ENCODE results near the gene RTN4R.

RTN4R gene

DNA sequence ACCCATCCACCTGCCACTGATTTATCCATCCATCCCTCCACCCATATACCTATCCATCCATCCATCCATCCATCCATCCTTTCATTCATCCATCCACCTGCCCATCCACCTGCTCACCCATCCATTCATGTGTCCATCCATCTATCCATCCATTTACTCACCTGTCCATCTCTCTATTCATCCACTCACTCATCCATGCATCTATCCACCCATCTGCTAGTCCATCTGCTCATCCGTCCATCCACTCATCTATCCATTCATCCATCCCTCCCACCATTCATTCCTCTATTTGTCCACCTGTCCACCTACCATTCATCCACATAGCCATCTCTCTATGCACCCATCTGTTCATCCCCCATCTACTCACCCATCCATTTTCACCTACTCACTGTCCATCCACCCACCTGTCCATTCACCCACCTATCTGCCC is 68.7 kb downstream of the RTN4R start:
- H3K9ac ChIP-seq (ENCODE audit: low read length) = no peak overlapping the region
- H2BK120ac ChIP-seq (ENCODE audit: low read depth, low read length) = no peak overlapping the region
- H2BK5ac ChIP-seq (ENCODE audit: low read depth, low read length, poor library complexity, severe bottlenecking) = no peak overlapping the region
- no peak overlapping the region for H3K14ac ChIP-seq (ENCODE audit: low read length in 2 of 2)
- no peak for DNase-seq
- no peaks in the 10 kb centered on the region for H3K9me3 ChIP-seq (ENCODE audit: control insufficient read depth, low read length)
- H2AFZ ChIP-seq (ENCODE audit: low read depth, low read length) = no peak overlapping the region
- H4K91ac ChIP-seq (ENCODE audit: low read length) = no peak overlapping the region
- no peak overlapping the region for H3K23ac ChIP-seq (ENCODE audit: low read length in 2 of 2)
- H3K4me1 ChIP-seq (ENCODE audit: control insufficient read depth, insufficient read depth, low read depth, low read length) = peaks cover 18% of the 10 kb centered on the region
- H3K4me3 ChIP-seq (ENCODE audit: insufficient read depth in 1 of 2, low read depth in 1 of 2, low read length in 2 of 2) = no peak overlapping the region
- H2BK15ac ChIP-seq (ENCODE audit: low read depth, poor library complexity, severe bottlenecking) = no peak overlapping the region
- no peak overlapping the region for H2AK5ac ChIP-seq (ENCODE audit: low read length, severe bottlenecking)
- H3K27me3 ChIP-seq (ENCODE audit: control insufficient read depth in 1 of 2, insufficient read depth in 1 of 2, low read length in 2 of 2) = peaks cover 34 to 60% of the 10 kb centered on the region in 2 experiments
- H3K79me1 ChIP-seq (replicated peaks; ENCODE audit: low read length, poor library complexity, severe bottlenecking) = no peaks in the 10 kb centered on the region
- H3K18ac ChIP-seq (ENCODE audit: low read depth in 1 of 2, low read length in 2 of 2) = no peak overlapping the region
- H3K4ac ChIP-seq (ENCODE audit: low read depth in 1 of 2, low read length in 2 of 2) = no peak overlapping the region
- H3K36me3 ChIP-seq (ENCODE audit: control insufficient read depth in 1 of 2, insufficient read depth in 2 of 2, low read depth in 1 of 2, low read length in 2 of 2) = no peaks in the 10 kb centered on the region
- 86% methylated on average over 1 of the region's 1 CpG for WGBS
- no peak overlapping the region for H3K27ac ChIP-seq (ENCODE audit: low read length, poor library complexity, severe bottlenecking)
- H3K4me2 ChIP-seq (ENCODE audit: low read length, poor library complexity, severe bottlenecking) = no peak overlapping the region
- no peak overlapping the region for H2BK12ac ChIP-seq (ENCODE audit: low read length in 2 of 2)
- no peak overlapping the region for H4K8ac ChIP-seq (ENCODE audit: low read length)

DNA sequence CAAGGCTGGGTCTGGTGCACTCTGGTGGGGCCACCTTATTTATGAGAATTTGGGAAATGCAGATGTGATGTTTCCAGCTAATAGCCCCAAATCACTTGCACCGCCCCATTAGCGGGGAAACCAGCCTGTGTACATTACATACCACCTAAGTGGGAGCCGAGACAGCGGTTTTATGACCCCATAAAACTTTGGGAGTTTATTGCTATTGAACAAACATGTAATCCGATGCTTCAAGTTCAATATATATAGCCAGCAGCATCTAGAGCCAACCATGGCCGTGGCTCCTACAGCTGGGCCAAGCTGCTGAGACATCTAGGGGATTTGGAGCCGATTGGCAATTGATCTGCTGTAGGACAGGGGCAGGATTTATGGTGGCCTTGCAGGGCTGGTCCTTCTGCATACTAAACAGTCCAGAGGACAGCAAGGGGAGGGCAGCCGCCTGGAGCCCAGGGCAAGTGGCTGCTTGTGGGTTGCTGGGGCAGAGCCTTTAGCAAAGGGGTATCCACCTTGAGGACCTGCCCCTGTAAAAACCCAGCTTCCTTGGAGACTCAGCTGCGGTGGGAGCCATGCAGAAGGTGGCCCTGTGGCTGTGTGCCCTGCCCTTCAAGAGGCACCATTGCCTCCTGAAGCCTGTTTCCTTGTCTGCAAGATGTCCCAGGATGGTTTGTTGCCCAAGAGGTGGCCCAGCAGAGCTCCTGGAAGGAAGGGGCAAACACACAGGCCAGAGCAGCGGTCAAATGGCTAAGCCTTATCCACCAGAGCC is 69.4 kb downstream of the RTN4R start:
- H2BK5ac ChIP-seq (ENCODE audit: low read depth, low read length, poor library complexity, severe bottlenecking) = no peak overlapping the region
- no peak overlapping the region for H3K23ac ChIP-seq (ENCODE audit: low read length in 2 of 2)
- H4K91ac ChIP-seq (ENCODE audit: low read length) = no peak overlapping the region
- H4K8ac ChIP-seq (ENCODE audit: low read length) = no peak overlapping the region
- no peaks in the 10 kb centered on the region for H3K9me3 ChIP-seq (ENCODE audit: control insufficient read depth, low read length)
- no peaks in the 10 kb centered on the region for H3K36me3 ChIP-seq (ENCODE audit: control insufficient read depth in 1 of 2, insufficient read depth in 2 of 2, low read depth in 1 of 2, low read length in 2 of 2)
- no peak overlapping the region for H3K4me2 ChIP-seq (ENCODE audit: low read length, poor library complexity, severe bottlenecking)
- no peak overlapping the region for H2BK12ac ChIP-seq (ENCODE audit: low read length in 2 of 2)
- H3K27ac ChIP-seq (ENCODE audit: low read length, poor library complexity, severe bottlenecking) = no peak overlapping the region
- H3K4me3 ChIP-seq (ENCODE audit: insufficient read depth in 1 of 2, low read depth in 1 of 2, low read length in 2 of 2) = no peak overlapping the region
- H3K14ac ChIP-seq (ENCODE audit: low read length in 2 of 2) = no peak overlapping the region
- H3K4me1 ChIP-seq (ENCODE audit: control insufficient read depth, insufficient read depth, low read depth, low read length) = peaks cover 11% of the 10 kb centered on the region
- no peak for DNase-seq
- H2BK15ac ChIP-seq (ENCODE audit: low read depth, poor library complexity, severe bottlenecking) = no peak overlapping the region
- whole genome bisulfite sequencing = 54% methylated on average over 10 of the region's 10 CpGs
- H3K18ac ChIP-seq (ENCODE audit: low read depth in 1 of 2, low read length in 2 of 2) = no peak overlapping the region
- no peak overlapping the region for H2BK120ac ChIP-seq (ENCODE audit: low read depth, low read length)
- H3K4ac ChIP-seq (ENCODE audit: low read depth in 1 of 2, low read length in 2 of 2) = no peak overlapping the region
- no peak overlapping the region for H2AFZ ChIP-seq (ENCODE audit: low read depth, low read length)
- H2AK5ac ChIP-seq (ENCODE audit: low read length, severe bottlenecking) = no peak overlapping the region
- no peak overlapping the region for H3K9ac ChIP-seq (ENCODE audit: low read length)
- no peaks in the 10 kb centered on the region for H3K79me1 ChIP-seq (replicated peaks; ENCODE audit: low read length, poor library complexity, severe bottlenecking)
- peaks cover 34 to 60% of the 10 kb centered on the region in 2 experiments for H3K27me3 ChIP-seq (ENCODE audit: control insufficient read depth in 1 of 2, insufficient read depth in 1 of 2, low read length in 2 of 2)

- Histone ChIP-seq H3K4me3 (ENCODE audit: insufficient read depth in 1 of 2, low read depth in 1 of 2, low read length in 2 of 2) (no peak overlapping the region), H3K79me1 (replicated peaks; ENCODE audit: low read length, poor library complexity, severe bottlenecking) (no peaks in the 10 kb centered on the region), H3K36me3 (ENCODE audit: control insufficient read depth in 1 of 2, insufficient read depth in 2 of 2, low read depth in 1 of 2, low read length in 2 of 2) (no peaks in the 10 kb centered on the region), H2BK120ac (ENCODE audit: low read depth, low read length) (no peak overlapping the region), H4K8ac (ENCODE audit: low read length) (no peak overlapping the region), H3K27me3 (ENCODE audit: control insufficient read depth in 1 of 2, insufficient read depth in 1 of 2, low read length in 2 of 2) (peaks cover 34 to 58% of the 10 kb centered on the region in 2 experiments), H3K23ac (ENCODE audit: low read length in 2 of 2) (no peak overlapping the region), H2BK15ac (ENCODE audit: low read depth, poor library complexity, severe bottlenecking) (no peak overlapping the region), H3K14ac (ENCODE audit: low read length in 2 of 2) (no peak overlapping the region), H3K4ac (ENCODE audit: low read depth in 1 of 2, low read length in 2 of 2) (no peak overlapping the region), H3K4me2 (ENCODE audit: low read length, poor library complexity, severe bottlenecking) (no peak overlapping the region), H3K27ac (ENCODE audit: low read length, poor library complexity, severe bottlenecking) (no peak overlapping the region), H2AFZ (ENCODE audit: low read depth, low read length) (no peak overlapping the region), H3K9ac (ENCODE audit: low read length) (no peak overlapping the region), H2BK5ac (ENCODE audit: low read depth, low read length, poor library complexity, severe bottlenecking) (no peak overlapping the region), H3K18ac (ENCODE audit: low read depth in 1 of 2, low read length in 2 of 2) (no peak overlapping the region), H3K4me1 (ENCODE audit: control insufficient read depth, insufficient read depth, low read depth, low read length) (peaks cover 2% of the 10 kb centered on the region), H2BK12ac (ENCODE audit: low read length in 2 of 2) (no peak overlapping the region), H2AK5ac (ENCODE audit: low read length, severe bottlenecking) (no peak overlapping the region), H3K9me3 (ENCODE audit: control insufficient read depth, low read length) (no peaks in the 10 kb centered on the region), H4K91ac (ENCODE audit: low read length) (no peak overlapping the region)
- DNase-seq = no peak
- 86% methylated on average over 17 of the region's 18 CpGs for WGBS
These were observed 70.6 kb downstream of the RTN4R start for GRCh38 chr22:20197407-20198030.

- no peak overlapping the region for H2BK120ac ChIP-seq (ENCODE audit: low read depth, low read length)
- H3K27ac ChIP-seq (ENCODE audit: low read length, poor library complexity, severe bottlenecking) = no peak overlapping the region
- H3K27me3 ChIP-seq (ENCODE audit: control insufficient read depth in 1 of 2, insufficient read depth in 1 of 2, low read length in 2 of 2) = peaks cover 34 to 56% of the 10 kb centered on the region in 2 experiments
- no peak for DNase-seq
- H3K4me2 ChIP-seq (ENCODE audit: low read length, poor library complexity, severe bottlenecking) = no peak overlapping the region
- H3K79me1 ChIP-seq (replicated peaks; ENCODE audit: low read length, poor library complexity, severe bottlenecking) = no peaks in the 10 kb centered on the region
- H3K36me3 ChIP-seq (ENCODE audit: control insufficient read depth in 1 of 2, insufficient read depth in 2 of 2, low read depth in 1 of 2, low read length in 2 of 2) = no peaks in the 10 kb centered on the region
- no peak overlapping the region for H3K4ac ChIP-seq (ENCODE audit: low read depth in 1 of 2, low read length in 2 of 2)
- no peak overlapping the region for H3K18ac ChIP-seq (ENCODE audit: low read depth in 1 of 2, low read length in 2 of 2)
- no peak overlapping the region for H2BK12ac ChIP-seq (ENCODE audit: low read length in 2 of 2)
- H4K91ac ChIP-seq (ENCODE audit: low read length) = no peak overlapping the region
- H2BK5ac ChIP-seq (ENCODE audit: low read depth, low read length, poor library complexity, severe bottlenecking) = no peak overlapping the region
- H3K9ac ChIP-seq (ENCODE audit: low read length) = no peak overlapping the region
- WGBS = 85% methylated on average over 19 of the region's 19 CpGs
- H2AFZ ChIP-seq (ENCODE audit: low read depth, low read length) = no peak overlapping the region
- no peak overlapping the region for H3K4me3 ChIP-seq (ENCODE audit: insufficient read depth in 1 of 2, low read depth in 1 of 2, low read length in 2 of 2)
- no peak overlapping the region for H4K8ac ChIP-seq (ENCODE audit: low read length)
- H3K9me3 ChIP-seq (ENCODE audit: control insufficient read depth, low read length) = no peaks in the 10 kb centered on the region
- no peak overlapping the region for H3K14ac ChIP-seq (ENCODE audit: low read length in 2 of 2)
- H2BK15ac ChIP-seq (ENCODE audit: low read depth, poor library complexity, severe bottlenecking) = no peak overlapping the region
- H3K4me1 ChIP-seq (ENCODE audit: control insufficient read depth, insufficient read depth, low read depth, low read length) = peaks cover 2% of the 10 kb centered on the region
- H2AK5ac ChIP-seq (ENCODE audit: low read length, severe bottlenecking) = no peak overlapping the region
- H3K23ac ChIP-seq (ENCODE audit: low read length in 2 of 2) = no peak overlapping the region
These were observed 71.8 kb downstream of the RTN4R start for GRCh38 chr22:20196094-20196842.

All from mesenchymal stem cell (in vitro differentiated cells and primary cell).